Measurements from ENCODE around the gene MAGI2. TPM values are rescaled to one million over a fixed set of nuclear protein-coding genes. Genes with fewer than 3 reads are reported as not detected.

MAGI2 gene
- total RNA-seq, 1 experiment from 2014 or later = 6.2 TPM

DNA sequence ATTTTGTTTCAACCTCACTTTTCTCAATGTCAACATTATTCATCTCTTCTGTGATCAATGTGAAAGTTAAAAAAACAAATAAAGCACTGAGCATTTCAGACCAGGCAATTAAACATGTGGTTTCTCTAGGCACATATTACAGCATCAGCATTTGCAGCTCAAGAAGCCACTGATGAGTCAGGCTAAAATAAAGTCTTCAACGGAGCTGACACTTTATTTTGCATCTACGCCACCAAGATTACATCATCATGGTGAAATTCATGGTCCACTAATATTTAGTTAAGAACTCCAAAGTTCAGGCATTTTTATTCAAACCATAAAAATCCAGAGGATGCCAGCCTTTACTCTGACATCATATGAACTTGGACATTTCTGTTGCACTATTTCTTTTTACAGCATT, 33.0 kb downstream of the MAGI2 start:
- Histone ChIP-seq H3K4me3 (ENCODE audit: insufficient read depth, low read depth, low read length) (no peak overlapping the region), H3K36me3 (replicated peaks; ENCODE audit: control insufficient read depth, insufficient read depth, low read length) (no peaks in the 10 kb centered on the region), H3K27me3 (ENCODE audit: control insufficient read depth, insufficient read depth, low read length) (no peaks in the 10 kb centered on the region)
- DNase-seq = no peak

DNA sequence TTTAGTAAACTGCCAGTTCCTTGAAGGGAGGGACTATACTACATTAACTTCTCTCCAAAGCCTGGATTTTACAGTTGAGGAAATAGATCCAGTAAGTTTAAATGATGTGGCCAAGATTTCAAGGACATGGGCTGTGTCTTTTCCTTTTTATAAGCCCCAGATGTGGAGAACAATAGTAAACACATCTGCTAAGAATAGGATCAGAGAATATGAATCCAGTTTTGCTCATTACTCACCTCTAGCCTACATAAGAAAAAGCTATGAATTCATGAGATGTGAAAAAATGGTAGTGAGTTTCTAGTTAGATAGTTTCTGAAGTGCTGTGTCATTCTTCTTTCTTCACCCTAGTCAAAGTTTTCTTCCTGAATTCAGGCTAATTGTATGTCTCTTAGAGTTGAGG, 38.6 kb downstream of the MAGI2 start:
- Histone ChIP-seq H3K27me3 (ENCODE audit: control insufficient read depth, insufficient read depth, low read length) (no peaks in the 10 kb centered on the region), H3K36me3 (replicated peaks; ENCODE audit: control insufficient read depth, insufficient read depth, low read length) (no peaks in the 10 kb centered on the region), H3K4me3 (ENCODE audit: insufficient read depth, low read depth, low read length) (no peak overlapping the region)
- DNase-seq = no peak

DNA sequence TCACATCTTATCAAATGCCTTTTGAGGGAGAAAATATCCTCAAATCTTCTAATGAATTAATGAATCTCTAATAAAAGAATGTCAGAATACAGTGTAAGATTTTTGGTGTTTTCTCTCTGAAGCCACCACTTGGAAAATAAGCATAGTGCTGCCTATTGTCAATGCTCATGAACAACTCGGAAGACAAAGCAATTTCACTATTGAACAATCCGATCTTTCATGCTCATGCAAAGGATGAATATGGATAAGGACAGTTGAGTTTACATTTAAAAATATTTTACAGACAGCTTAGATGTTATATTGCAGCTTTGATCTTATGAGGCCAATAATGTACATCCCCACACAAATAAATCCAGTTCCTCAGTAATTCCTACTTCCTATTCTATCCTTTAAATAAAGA, 40.6 kb downstream of the MAGI2 start:
- Histone ChIP-seq H3K27me3 (ENCODE audit: control insufficient read depth, insufficient read depth, low read length) (no peaks in the 10 kb centered on the region), H3K36me3 (replicated peaks; ENCODE audit: control insufficient read depth, insufficient read depth, low read length) (no peaks in the 10 kb centered on the region), H3K4me3 (ENCODE audit: insufficient read depth, low read depth, low read length) (no peak overlapping the region)
- no peak for DNase-seq

DNA sequence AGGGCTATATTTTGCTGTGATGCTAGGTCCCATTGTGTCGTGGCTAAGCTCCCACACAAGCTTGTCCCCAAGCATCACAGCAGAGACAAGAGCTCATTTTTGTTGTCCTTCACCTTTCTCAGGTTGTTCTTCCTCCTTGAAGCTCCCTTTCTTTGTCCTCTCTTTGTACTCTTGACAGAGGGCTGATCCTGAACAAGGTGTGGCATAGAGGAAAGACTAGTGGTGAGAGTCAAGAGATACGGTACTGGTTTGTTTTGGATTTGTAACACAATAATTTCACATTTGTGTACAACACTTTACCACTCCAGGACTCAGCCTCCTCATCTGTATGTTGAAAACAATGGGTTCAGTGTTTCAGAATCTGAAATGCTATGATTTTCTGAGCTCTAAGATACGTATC, 41.0 kb downstream of the MAGI2 start:
- no peak for DNase-seq
- H3K4me3 ChIP-seq (ENCODE audit: insufficient read depth, low read depth, low read length) = no peak overlapping the region
- no peaks in the 10 kb centered on the region for H3K27me3 ChIP-seq (ENCODE audit: control insufficient read depth, insufficient read depth, low read length)
- no peaks in the 10 kb centered on the region for H3K36me3 ChIP-seq (replicated peaks; ENCODE audit: control insufficient read depth, insufficient read depth, low read length)

DNA sequence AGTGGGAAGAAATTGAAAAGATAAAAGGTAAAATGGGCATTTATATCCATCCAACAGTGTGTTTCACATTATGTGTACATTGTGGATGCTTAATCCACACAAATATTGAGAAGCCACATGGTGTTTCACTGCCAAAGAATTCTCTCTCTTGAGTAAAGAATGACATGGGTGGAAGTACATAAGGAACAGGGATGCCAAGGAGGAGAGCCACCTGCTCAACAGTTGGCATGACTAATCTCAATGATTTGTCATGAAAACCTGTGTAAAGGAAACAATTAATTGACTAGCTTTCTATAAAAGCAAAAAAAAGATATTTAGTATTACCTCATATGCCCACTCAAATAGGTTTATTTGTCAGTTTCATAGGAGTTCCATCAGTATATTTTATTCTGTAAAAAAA, 43.1 kb downstream of the MAGI2 start:
- no peaks in the 10 kb centered on the region for H3K27me3 ChIP-seq (ENCODE audit: control insufficient read depth, insufficient read depth, low read length)
- DNase-seq = no peak
- H3K4me3 ChIP-seq (ENCODE audit: insufficient read depth, low read depth, low read length) = no peak overlapping the region
- H3K36me3 ChIP-seq (replicated peaks; ENCODE audit: control insufficient read depth, insufficient read depth, low read length) = no peaks in the 10 kb centered on the region

DNA sequence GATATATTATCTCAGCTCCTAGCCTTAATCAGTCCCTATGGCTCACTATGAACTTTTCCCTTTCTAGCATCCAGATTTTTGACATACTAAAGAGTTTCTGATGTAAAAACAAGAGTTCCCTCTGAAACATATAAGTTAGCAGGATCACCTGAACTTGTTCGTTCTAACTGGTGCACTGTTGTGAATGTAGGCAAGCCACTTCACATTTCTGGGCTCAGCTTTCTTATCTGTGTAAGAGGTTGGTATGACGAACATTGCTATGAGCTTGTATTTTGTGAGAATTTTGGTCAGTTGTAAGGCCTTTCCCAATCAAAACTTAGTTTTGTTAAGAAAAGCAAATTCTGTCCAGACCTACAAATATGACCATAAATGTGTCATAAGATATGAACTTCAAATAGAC, 46.1 kb downstream of the MAGI2 start:
- Histone ChIP-seq H3K36me3 (replicated peaks; ENCODE audit: control insufficient read depth, insufficient read depth, low read length) (no peaks in the 10 kb centered on the region), H3K27me3 (ENCODE audit: control insufficient read depth, insufficient read depth, low read length) (no peaks in the 10 kb centered on the region), H3K4me3 (ENCODE audit: insufficient read depth, low read depth, low read length) (no peak overlapping the region)
- no peak for DNase-seq

DNA sequence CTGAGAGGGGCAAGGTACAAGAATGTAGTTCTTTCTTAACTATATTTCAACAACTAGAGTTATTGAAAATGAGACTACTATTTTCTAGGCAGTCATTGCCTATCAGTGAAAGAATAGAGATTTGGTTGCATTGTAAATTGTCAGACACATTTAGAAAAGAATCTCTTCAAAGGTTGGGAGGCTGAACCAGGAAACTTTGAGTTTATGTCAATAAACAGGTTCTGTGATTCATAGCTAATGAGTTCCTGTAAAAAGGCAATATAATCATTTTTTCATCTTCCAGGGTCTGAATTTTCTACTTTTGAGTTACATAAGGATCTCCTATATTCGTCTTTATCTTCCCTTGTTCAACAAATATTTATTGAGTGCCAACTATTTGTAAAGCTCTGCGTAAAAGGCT, 47.1 kb downstream of the MAGI2 start:
- Histone ChIP-seq H3K27me3 (ENCODE audit: control insufficient read depth, insufficient read depth, low read length) (no peaks in the 10 kb centered on the region), H3K36me3 (replicated peaks; ENCODE audit: control insufficient read depth, insufficient read depth, low read length) (no peaks in the 10 kb centered on the region), H3K4me3 (ENCODE audit: insufficient read depth, low read depth, low read length) (no peak overlapping the region)
- DNase-seq = no peak

DNA sequence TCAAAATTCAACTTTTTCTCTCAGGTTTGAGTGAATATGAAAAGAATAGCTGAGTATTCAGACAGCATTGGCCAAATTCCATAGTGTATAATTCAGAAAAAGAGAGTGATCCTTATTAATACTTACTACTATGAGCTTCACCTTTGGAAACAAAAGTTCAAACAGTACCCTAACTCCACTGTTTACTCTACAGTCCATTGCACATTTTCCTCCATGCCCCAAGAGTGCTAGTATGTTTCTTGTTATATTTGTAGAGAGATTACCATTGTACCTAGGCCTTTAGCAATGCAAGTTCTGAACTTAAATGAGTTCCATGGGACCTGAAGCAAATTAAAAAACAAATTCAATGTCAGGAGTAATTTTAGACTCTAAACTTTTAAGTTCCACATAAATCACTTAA, 48.1 kb downstream of the MAGI2 start:
- DNase-seq = no peak
- Histone ChIP-seq H3K4me3 (ENCODE audit: insufficient read depth, low read depth, low read length) (no peak overlapping the region), H3K27me3 (ENCODE audit: control insufficient read depth, insufficient read depth, low read length) (no peaks in the 10 kb centered on the region), H3K36me3 (replicated peaks; ENCODE audit: control insufficient read depth, insufficient read depth, low read length) (no peaks in the 10 kb centered on the region)

DNA sequence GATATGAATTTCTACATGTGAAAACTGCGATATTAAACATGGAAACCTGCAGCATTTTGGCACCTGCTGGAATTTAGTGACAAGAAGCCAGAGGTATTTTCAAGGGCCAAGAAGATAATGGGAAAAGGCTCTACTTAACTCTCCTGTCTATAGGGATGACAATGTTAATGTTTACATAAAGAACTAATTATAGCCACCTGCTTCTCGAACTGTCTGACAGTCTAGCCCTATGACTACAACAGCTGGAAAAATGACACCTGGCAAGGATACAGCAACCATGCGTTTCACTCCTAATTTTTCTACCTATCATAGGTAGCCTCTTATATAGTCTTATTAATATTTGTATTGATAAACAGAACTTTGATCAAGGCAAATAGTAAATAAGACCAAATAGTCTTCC, 49.6 kb downstream of the MAGI2 start:
- H3K36me3 ChIP-seq (replicated peaks; ENCODE audit: control insufficient read depth, insufficient read depth, low read length) = no peaks in the 10 kb centered on the region
- H3K4me3 ChIP-seq (ENCODE audit: insufficient read depth, low read depth, low read length) = no peak overlapping the region
- no peak for DNase-seq
- no peaks in the 10 kb centered on the region for H3K27me3 ChIP-seq (ENCODE audit: control insufficient read depth, insufficient read depth, low read length)

DNA sequence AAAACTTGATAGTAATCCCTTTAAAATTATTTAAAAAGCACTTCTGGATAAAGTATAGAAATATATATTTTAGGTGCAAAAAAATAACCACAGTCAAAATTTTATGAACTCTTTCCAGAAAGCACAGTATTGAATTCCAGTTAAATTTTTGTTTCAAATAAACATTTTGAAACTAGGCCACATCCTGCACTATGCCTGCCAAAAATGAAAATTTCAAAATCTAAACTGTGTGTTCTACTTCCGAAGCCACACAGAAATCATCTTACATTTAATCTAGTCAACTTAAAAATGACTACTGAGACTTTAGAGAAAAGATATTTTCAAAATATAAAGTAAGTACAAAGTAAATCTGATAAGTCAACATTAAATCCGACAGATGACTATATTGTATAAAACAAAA, 50.0 kb downstream of the MAGI2 start:
- no peak for DNase-seq

DNA sequence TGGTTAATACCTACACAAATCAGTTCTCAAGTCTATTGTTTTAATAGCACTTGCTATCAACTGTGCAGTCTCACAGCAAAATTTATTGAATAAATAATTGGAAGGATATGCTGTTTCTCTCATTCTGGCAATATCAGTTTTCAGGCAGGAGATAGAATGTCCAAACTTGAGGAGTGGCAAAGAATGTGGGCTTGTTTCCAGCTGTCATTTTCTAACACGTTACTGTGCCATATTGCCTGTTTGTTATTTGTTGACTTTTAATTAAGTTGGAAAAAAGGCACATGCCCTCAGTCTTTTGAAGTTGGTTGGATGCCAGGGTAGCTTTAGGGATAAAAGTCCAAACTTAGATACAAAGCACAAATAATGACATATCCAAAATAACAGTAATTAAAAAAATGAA, 52.2 kb downstream of the MAGI2 start:
- no peak for DNase-seq
- no peak overlapping the region for H3K4me3 ChIP-seq (ENCODE audit: insufficient read depth, low read depth, low read length)
- H3K36me3 ChIP-seq (replicated peaks; ENCODE audit: control insufficient read depth, insufficient read depth, low read length) = no peaks in the 10 kb centered on the region
- H3K27me3 ChIP-seq (ENCODE audit: control insufficient read depth, insufficient read depth, low read length) = no peaks in the 10 kb centered on the region

More for the DNA sequence above, 50.0 kb downstream of the MAGI2 start:
- no peak overlapping the region for H3K4me3 ChIP-seq (ENCODE audit: insufficient read depth, low read depth, low read length)
- no peaks in the 10 kb centered on the region for H3K36me3 ChIP-seq (replicated peaks; ENCODE audit: control insufficient read depth, insufficient read depth, low read length)
- H3K27me3 ChIP-seq (ENCODE audit: control insufficient read depth, insufficient read depth, low read length) = no peaks in the 10 kb centered on the region

DNA sequence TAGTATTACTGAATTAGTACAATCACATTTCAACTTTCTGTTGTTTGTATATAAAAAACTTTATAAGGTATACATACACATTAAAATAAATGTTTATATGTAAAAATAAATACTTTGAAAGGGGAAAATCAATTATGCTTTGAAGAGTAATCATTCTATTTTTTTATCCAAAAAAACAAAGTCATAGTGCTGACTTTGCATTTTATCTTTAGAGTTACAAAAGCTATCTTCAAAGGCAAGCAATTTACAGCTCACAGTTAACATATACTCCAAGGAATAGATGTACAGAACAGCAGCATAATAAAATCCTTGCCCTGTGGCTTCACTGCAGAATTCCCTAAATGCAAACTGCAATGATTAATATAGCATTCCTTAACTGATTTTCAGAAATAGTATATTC, 53.2 kb downstream of the MAGI2 start:
- no peak overlapping the region for H3K4me3 ChIP-seq (ENCODE audit: insufficient read depth, low read depth, low read length)
- DNase-seq = no peak
- H3K36me3 ChIP-seq (replicated peaks; ENCODE audit: control insufficient read depth, insufficient read depth, low read length) = no peaks in the 10 kb centered on the region
- no peaks in the 10 kb centered on the region for H3K27me3 ChIP-seq (ENCODE audit: control insufficient read depth, insufficient read depth, low read length)

DNA sequence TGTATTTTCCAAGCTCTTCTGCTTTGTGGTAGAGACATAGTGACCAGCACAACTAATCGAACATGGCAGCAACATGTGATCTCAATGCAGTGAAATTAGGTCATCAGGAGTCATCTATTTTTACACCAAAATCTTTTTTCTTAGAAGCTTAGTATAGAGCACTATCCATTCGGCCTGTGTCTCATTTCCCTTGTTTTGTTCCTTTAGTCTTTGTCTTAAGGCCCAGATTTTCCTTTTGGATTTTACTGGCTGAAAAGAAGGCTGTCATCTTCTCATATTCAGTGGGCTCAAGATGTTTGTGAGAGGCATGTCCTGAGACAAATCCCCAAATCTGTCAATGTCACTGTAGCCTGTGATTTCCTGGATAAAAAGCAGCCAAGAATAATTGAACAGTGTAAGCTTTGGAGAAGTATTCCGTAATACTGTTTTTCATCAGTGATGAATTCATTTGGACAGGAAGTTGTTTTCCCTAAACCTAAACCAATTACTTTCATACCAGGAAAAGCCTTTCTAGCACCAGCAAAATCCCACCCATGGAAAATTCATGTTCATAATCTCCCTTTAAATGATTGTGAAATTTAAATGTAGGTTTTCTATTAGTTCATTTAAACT, 55.2 kb downstream of the MAGI2 start:
- H3K36me3 ChIP-seq (replicated peaks; ENCODE audit: control insufficient read depth, insufficient read depth, low read length) = no peaks in the 10 kb centered on the region
- no peaks in the 10 kb centered on the region for H3K27me3 ChIP-seq (ENCODE audit: control insufficient read depth, insufficient read depth, low read length)
- no peak overlapping the region for H3K4me3 ChIP-seq (ENCODE audit: insufficient read depth, low read depth, low read length)
- no peak for DNase-seq

DNA sequence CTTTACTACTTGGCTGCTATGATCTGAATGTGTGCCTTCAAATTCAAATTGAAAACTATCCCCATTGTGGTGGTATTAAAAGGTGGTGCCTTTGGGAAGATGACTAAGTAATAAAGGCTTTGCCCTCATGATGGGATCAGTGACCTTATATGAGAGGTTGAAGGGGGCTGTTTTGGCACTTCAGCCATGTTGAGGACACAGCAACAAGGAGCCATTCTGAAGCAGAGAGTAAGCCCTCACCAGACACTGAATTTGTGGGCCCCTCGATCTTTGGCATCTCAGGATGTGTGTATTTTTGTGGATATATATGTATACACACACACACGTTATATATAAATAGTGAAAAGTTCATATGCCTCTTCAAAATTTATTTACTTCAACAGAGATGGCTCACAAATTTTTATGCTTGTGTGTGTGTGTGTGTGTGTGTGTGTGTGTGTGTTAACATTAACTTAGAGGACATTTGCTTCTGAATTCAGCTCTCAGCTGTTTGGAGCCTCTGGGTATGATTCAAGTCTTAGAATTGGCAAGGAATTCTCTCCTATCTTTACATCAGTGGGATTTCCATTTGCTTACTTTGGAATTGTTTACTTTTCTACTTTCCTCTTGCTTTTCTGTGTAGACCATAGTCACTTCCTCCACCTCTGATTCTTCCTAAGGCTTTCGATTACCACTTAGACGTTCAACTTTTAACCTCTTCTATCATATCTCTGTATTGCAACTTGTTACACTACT, 66.6 kb downstream of the MAGI2 start:
- H3K36me3 ChIP-seq (replicated peaks; ENCODE audit: control insufficient read depth, insufficient read depth, low read length) = no peaks in the 10 kb centered on the region

DNA sequence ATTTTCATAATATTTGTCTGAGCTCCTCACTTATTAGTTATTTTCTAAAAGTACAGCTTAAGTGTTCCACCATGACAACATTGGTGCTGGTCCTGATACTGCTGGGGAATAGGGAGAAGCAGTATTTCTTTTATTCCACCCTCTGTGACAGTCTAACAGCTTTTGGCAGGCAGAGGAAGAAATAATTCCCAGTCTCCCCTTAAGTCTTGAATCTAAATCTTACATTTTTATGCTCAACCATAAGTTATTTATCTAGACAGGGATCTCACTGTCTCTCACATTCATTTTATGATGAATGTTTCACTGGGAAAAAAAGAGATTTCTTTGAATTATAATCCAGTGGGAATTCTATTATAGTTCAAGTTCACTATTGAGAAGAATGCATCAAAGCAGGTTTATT, 71.5 kb downstream of the MAGI2 start:
- H3K4me3 ChIP-seq (ENCODE audit: insufficient read depth, low read depth, low read length) = no peak overlapping the region
- DNase-seq = no peak
- no peaks in the 10 kb centered on the region for H3K36me3 ChIP-seq (replicated peaks; ENCODE audit: control insufficient read depth, insufficient read depth, low read length)
- no peaks in the 10 kb centered on the region for H3K27me3 ChIP-seq (ENCODE audit: control insufficient read depth, insufficient read depth, low read length)

More for the DNA sequence above, 66.6 kb downstream of the MAGI2 start:
- Histone ChIP-seq H3K4me3 (ENCODE audit: insufficient read depth, low read depth, low read length) (no peak overlapping the region), H3K27me3 (ENCODE audit: control insufficient read depth, insufficient read depth, low read length) (no peaks in the 10 kb centered on the region; the same call in 1 of the 2 replicates)
- DNase-seq = no peak
